GM12892 (cell line): Measurements from ENCODE around the gene TMC6.

Source experiments
- POLR2A ChIP-seq: IDR thresholded peaks from 2 replicates; pipeline ENCODE4 v1.6.1; 2011; ENCODE audit warnings: low read depth, low read length, control low read depth
- POLR2AphosphoS5 ChIP-seq: IDR thresholded peaks from 2 replicates; pipeline ENCODE4 v1.6.1; 2011; ENCODE audit warnings: low read depth, low read length, control low read depth
- TAF1 ChIP-seq: IDR thresholded peaks from 2 replicates; pipeline ENCODE4 v1.6.1; 2011; ENCODE audit warnings: low read depth, mild to moderate bottlenecking, control low read depth, low read length, borderline replicate concordance

- TF ChIP-seq POLR2A = no peak
- TF ChIP-seq TAF1 = no peak
- 0 out of 2 replicates have a peak, but pooled peaks have one; percentile 5 for TF ChIP-seq POLR2AphosphoS5
Observed at GRCh38 chr17:78121801-78122215, 6.7 kb downstream of the TMC6 start.
